Effector memory CD8-positive, alpha-beta T cell (primary cell): ENCODE data around the gene PHF10.
"Not testable (repeated sequence)": the region's sequence is repeated elsewhere in the genome, so short reads cannot be mapped to it uniquely, and the experiment has no call there.

Source experiments
- ATAC-seq: fragments of 150-1000 bp; cut with Tn5 transposase; replicated peaks from 2 replicates; pipeline ENCODE4 v1.10.0; 2021; ENCODE audit warnings: mild to moderate bottlenecking, moderate library complexity
- DNase-seq, 3 experiments: peaks; one replicate each; pipeline ENCODE4 v3.0.0; 2021
- H3K27ac Mint-ChIP-seq, 2 donors: one replicate each; pipeline ENCODE4 v1.8.0; 2022; ENCODE audit warnings: mild to moderate bottlenecking in 2 of 2, mixed read lengths in 2 of 2, moderate library complexity in 2 of 2
- H3K27me3 Mint-ChIP-seq, 2 donors: one replicate each; pipeline ENCODE4 v1.8.0; 2022; ENCODE audit warnings: mixed read lengths in 2 of 2
- H3K36me3 Mint-ChIP-seq: one replicate; pipeline ENCODE4 v1.8.0; 2022; ENCODE audit warnings: mild to moderate bottlenecking, moderate library complexity, mixed read lengths; ENCODE audit not compliant: insufficient read depth
- H3K4me1 Mint-ChIP-seq, 2 donors: one replicate each; pipeline ENCODE4 v1.8.0; 2022; ENCODE audit warnings: low read depth in 2 of 2, mixed read lengths in 2 of 2
- H3K4me3 Mint-ChIP-seq, 2 donors: one replicate each; pipeline ENCODE4 v1.8.0; 2022; ENCODE audit warnings: mild to moderate bottlenecking in 2 of 2, mixed read lengths in 2 of 2, moderate library complexity in 2 of 2
- H3K9me3 Mint-ChIP-seq, 2 donors: one replicate each; pipeline ENCODE4 v1.8.0; 2022; ENCODE audit warnings: mixed read lengths in 2 of 2
- total RNA-seq, 9 experiments: gene quantifications; one replicate each; lab custom pipeline; 2026; lab: John Stamatoyannopoulos, UW

PHF10 gene
- total RNA-seq = 55.1 to 155 (median 72.2) reads per million in 9 experiments

GRCh38 chr6:169724494-169725124 is at the start of gene PHF10:
Gene PHF10, minus strand, starts transcription at chr6:169724500. Its CDS starts 569 bp downstream, at chr6:169723931.
- no peaks in the 10 kb centered on the region for H3K9me3 Mint-ChIP-seq
- peaks cover 15 to 24% of the 10 kb centered on the region in 2 donors for H3K4me1 Mint-ChIP-seq
- H3K27ac Mint-ChIP-seq = peak within 1 kb of the TSS; percentile 91 to 95
- peak within 1 kb of the TSS; percentile 80 to 87 for H3K4me3 Mint-ChIP-seq
- H3K36me3 Mint-ChIP-seq = peaks cover 12% of the 10 kb centered on the region
- H3K27me3 Mint-ChIP-seq = no peaks in the 10 kb centered on the region
- DNase-seq (peak; percentile 38 to 51 (median 43)), ATAC-seq (peak; percentile 50)

GRCh38 chr6:169766921-169767736 is 42.8 kb upstream of the PHF10 start:
- Mint-ChIP-seq H3K4me1 (no peaks in the 10 kb centered on the region), H3K27ac (no peak overlapping the region), H3K9me3 (no peaks in the 10 kb centered on the region), H3K4me3 (no peak overlapping the region), H3K36me3 (peaks cover 45% of the 10 kb centered on the region), H3K27me3 (no peaks in the 10 kb centered on the region)
- DNase-seq = no peak
- no peak for ATAC-seq

GRCh38 chr6:169766232-169766631 is 41.9 kb upstream of the PHF10 start:
- Mint-ChIP-seq H3K27me3 (no peaks in the 10 kb centered on the region), H3K27ac (no peak overlapping the region), H3K4me1 (no peaks in the 10 kb centered on the region), H3K36me3 (peaks cover 45% of the 10 kb centered on the region), H3K4me3 (no peak overlapping the region), H3K9me3 (no peaks in the 10 kb centered on the region)
- no peak for DNase-seq
- no peak for ATAC-seq

GRCh38 chr6:169765789-169766188 is 41.5 kb upstream of the PHF10 start:
- H3K4me1 Mint-ChIP-seq, H3K27me3 Mint-ChIP-seq, H3K4me3 Mint-ChIP-seq, H3K27ac Mint-ChIP-seq, ATAC-seq, H3K9me3 Mint-ChIP-seq, DNase-seq: not testable (repeated sequence)
- H3K36me3 Mint-ChIP-seq = peaks cover 43% of the 10 kb centered on the region

- no peak for ATAC-seq
- H3K9me3 Mint-ChIP-seq = no peaks in the 10 kb centered on the region
- H3K27me3 Mint-ChIP-seq = no peaks in the 10 kb centered on the region
- DNase-seq = no peak
- no peak overlapping the region for H3K4me3 Mint-ChIP-seq
- H3K36me3 Mint-ChIP-seq = peaks cover 51% of the 10 kb centered on the region
- H3K4me1 Mint-ChIP-seq = no peaks in the 10 kb centered on the region
- H3K27ac Mint-ChIP-seq = peak overlapping the region; percentile 44 to 45
These were observed 39.6 kb upstream of the PHF10 start for GRCh38 chr6:169763881-169764280.

- Mint-ChIP-seq H3K9me3 (no peaks in the 10 kb centered on the region), H3K27me3 (no peaks in the 10 kb centered on the region), H3K27ac (peak overlapping the region in 1 of 2 donors; percentile 17), H3K36me3 (peaks cover 46% of the 10 kb centered on the region), H3K4me3 (no peak overlapping the region), H3K4me1 (no peaks in the 10 kb centered on the region)
- DNase-seq (no peak), ATAC-seq (no peak)
These were observed 39.0 kb upstream of the PHF10 start for GRCh38 chr6:169763308-169763707.

GRCh38 chr6:169755162-169755561 is 30.9 kb upstream of the PHF10 start:
- no peaks in the 10 kb centered on the region for H3K9me3 Mint-ChIP-seq
- H3K4me1 Mint-ChIP-seq = peaks cover 8 to 33% of the 10 kb centered on the region in 2 donors
- H3K4me3 Mint-ChIP-seq = no peak overlapping the region
- no peaks in the 10 kb centered on the region for H3K27me3 Mint-ChIP-seq
- no peak for DNase-seq
- ATAC-seq = no peak
- peaks cover 47% of the 10 kb centered on the region for H3K36me3 Mint-ChIP-seq
- H3K27ac Mint-ChIP-seq = no peak overlapping the region

- Mint-ChIP-seq H3K27me3 (no peaks in the 10 kb centered on the region), H3K4me3 (peak overlapping the region; percentile 89 to 99), H3K36me3 (peaks cover 29% of the 10 kb centered on the region), H3K4me1 (peaks cover 10 to 38% of the 10 kb centered on the region in 2 donors), H3K9me3 (no peaks in the 10 kb centered on the region), H3K27ac (peak overlapping the region; percentile 98 to 100)
- ATAC-seq (peak; percentile 36), DNase-seq (no peak)
These were observed 27.8 kb upstream of the PHF10 start for GRCh38 chr6:169752074-169752623.

GRCh38 chr6:169751242-169752073 is 27.2 kb upstream of the PHF10 start, which contains the start of the genes DYNLT2 and ERMARD:
Gene DYNLT2, minus strand, starts transcription at chr6:169751572. Its CDS starts 114 bp downstream, at chr6:169751458.
Gene ERMARD, plus strand, starts transcription at chr6:169751622. Its CDS starts 36 bp downstream, at chr6:169751658.
- Mint-ChIP-seq H3K27ac (peak within 1 kb of the TSS; percentile 98 to 100), H3K9me3 (no peaks in the 10 kb centered on the region), H3K36me3 (peaks cover 29% of the 10 kb centered on the region), H3K4me3 (peak within 1 kb of the TSS; percentile 89 to 99), H3K4me1 (peaks cover 10 to 38% of the 10 kb centered on the region in 2 donors), H3K27me3 (no peaks in the 10 kb centered on the region)
- peak; percentile 91 to 95 (median 95) for DNase-seq
- ATAC-seq = peak; percentile 93

GRCh38 chr6:169746556-169746955 is 22.3 kb upstream of the PHF10 start:
- peaks cover 7 to 17% of the 10 kb centered on the region in 2 donors for H3K4me1 Mint-ChIP-seq
- DNase-seq (no peak), ATAC-seq (no peak)
- H3K27me3 Mint-ChIP-seq = no peaks in the 10 kb centered on the region
- H3K27ac Mint-ChIP-seq = no peak overlapping the region
- peaks cover 16% of the 10 kb centered on the region for H3K36me3 Mint-ChIP-seq
- no peak overlapping the region for H3K4me3 Mint-ChIP-seq
- no peaks in the 10 kb centered on the region for H3K9me3 Mint-ChIP-seq

- Mint-ChIP-seq H3K36me3 (peaks cover 4% of the 10 kb centered on the region), H3K27ac (no peak overlapping the region), H3K4me3 (no peak overlapping the region), H3K4me1 (peaks cover 2 to 7% of the 10 kb centered on the region in 2 donors), H3K9me3 (no peaks in the 10 kb centered on the region), H3K27me3 (no peaks in the 10 kb centered on the region)
- DNase-seq = no peak
- ATAC-seq = no peak
These were observed 21.1 kb upstream of the PHF10 start for GRCh38 chr6:169745405-169745804.

GRCh38 chr6:169741344-169741743 is 17.0 kb upstream of the PHF10 start:
- ATAC-seq (no peak), DNase-seq (no peak)
- H3K27me3 Mint-ChIP-seq = peaks cover 12 to 15% of the 10 kb centered on the region in 2 donors
- no peaks in the 10 kb centered on the region for H3K4me1 Mint-ChIP-seq
- H3K9me3 Mint-ChIP-seq = no peaks in the 10 kb centered on the region
- no peak overlapping the region for H3K4me3 Mint-ChIP-seq
- H3K27ac Mint-ChIP-seq = no peak overlapping the region
- H3K36me3 Mint-ChIP-seq = peaks cover 3% of the 10 kb centered on the region
